ENCODE measurements around the gene SDK1. TPM values are rescaled to one million over a fixed set of nuclear protein-coding genes. Genes with fewer than 3 reads are reported as not detected.

SDK1 gene
- total and polyA plus RNA-seq, 2 donors (not counting 3 experiments of a cell fraction or from before 2014, with no cell fraction given) = 1.6 to 3.9 TPM

DNA sequence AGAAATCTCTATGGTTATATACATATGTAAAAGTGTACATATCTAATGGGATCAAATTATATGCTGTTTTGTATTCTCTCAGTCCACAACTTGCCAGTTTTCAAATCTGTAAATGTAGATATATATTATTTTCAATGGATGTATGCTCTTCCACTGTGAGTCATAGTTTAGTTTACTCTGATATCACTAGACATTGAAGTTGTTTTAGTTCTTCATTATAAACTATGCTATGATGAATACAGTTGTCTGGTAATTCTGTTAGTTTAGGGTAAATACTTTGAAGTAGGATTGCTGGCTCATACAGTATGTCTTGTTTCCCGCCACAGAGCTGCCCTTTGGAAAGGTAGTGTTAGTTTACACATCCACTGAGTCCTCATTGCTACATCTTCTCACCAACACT is 25.2 kb downstream of the SDK1 start:
- Histone ChIP-seq H2AFZ (ENCODE audit: low read depth, low read length) (no peak overlapping the region), H3K4me2 (ENCODE audit: insufficient read depth, low read length) (no peak overlapping the region), H3K4me1 (ENCODE audit: control insufficient read depth, extremely low read depth, insufficient read depth, low read length) (no peaks in the 10 kb centered on the region), H3K9me3 (replicated peaks; ENCODE audit: control insufficient read depth, insufficient read depth, low read length) (no peaks in the 10 kb centered on the region), H3K9ac (replicated peaks; ENCODE audit: extremely low read depth, insufficient read depth, low read length) (no peak overlapping the region), H3K36me3 (ENCODE audit: control insufficient read depth in 2 of 2, extremely low read depth in 1 of 2, insufficient read depth in 2 of 2, low read length in 2 of 2) (no peaks in the 10 kb centered on the region), H3K4me3 (replicated peaks in 1 of 3; ENCODE audit: insufficient read depth in 1 of 3, low read depth in 1 of 3, low read length in 3 of 3) (no peak overlapping the region), H4K20me1 (replicated peaks; ENCODE audit: control insufficient read depth, extremely low read depth, insufficient read depth, low read length) (no peaks in the 10 kb centered on the region), H3K27ac (ENCODE audit: insufficient read depth, low read depth, low read length) (no peak overlapping the region), H3K27me3 (ENCODE audit: control insufficient read depth in 2 of 2, insufficient read depth in 2 of 2, low read length in 2 of 2) (no peaks in the 10 kb centered on the region), H3K9me1 (replicated peaks; ENCODE audit: control insufficient read depth, extremely low read depth, insufficient read depth, low read length) (no peaks in the 10 kb centered on the region), H3K79me2 (ENCODE audit: control insufficient read depth, insufficient read depth, low read length) (no peaks in the 10 kb centered on the region)
- intact Hi-C loops (cut with micrococcal nuclease) (no loop called here), dilution Hi-C loops (cut with MboI; ENCODE audit: extremely low pct_ligation_motif_present, low sequenced_read_pairs) (no loop called here)
- ChIA-PET POLR2A (no interaction called here), CTCF (no interaction called here)
- FAIRE-seq (no peak), DNase-seq (ENCODE audit: low read depth, low spot score) (no peak)
- BruUV-seq (replicated peaks) = no TSS peak
- TF ChIP-seq CTCF (IDR thresholded peaks at IDR 0.05; ENCODE audit: extremely low read depth in 1 of 2, insufficient read depth in 1 of 2, low read depth in 1 of 2, low read length in 2 of 2) (no peak), MYC (IDR thresholded peaks at IDR 0.05; ENCODE audit: low read depth, low read length) (no peak), POLR2A (IDR thresholded peaks at IDR 0.05; ENCODE audit: low read depth, low read length) (no peak), POLR2AphosphoS5 (IDR thresholded peaks at IDR 0.05; ENCODE audit: insufficient read depth, low read depth, low read length) (no peak), GATA2 (IDR thresholded peaks at IDR 0.05; ENCODE audit: insufficient read depth, insufficient read length, low read depth, low read length) (no peak), MAX (IDR thresholded peaks at IDR 0.05; ENCODE audit: insufficient read depth, insufficient read length) (no peak), EZH2 (IDR thresholded peaks at IDR 0.05; ENCODE audit: borderline replicate concordance, low read depth, low read length, severe bottlenecking) (no peak), FOS (IDR thresholded peaks at IDR 0.05; ENCODE audit: borderline replicate concordance, insufficient read depth, low read length) (no peak), JUN (IDR thresholded peaks at IDR 0.05; ENCODE audit: borderline replicate concordance, insufficient read depth, insufficient read length, low read depth) (no peak)

Data from endothelial cell of umbilical vein (primary cell).